GM12892 (cell line): ENCODE measurements around the gene TVP23A.

Source experiments
- DNase-seq: peaks from one replicate; pipeline ENCODE4 v3.0.0; 2011; ENCODE audit not compliant: insufficient read length
- FAIRE-seq: peaks from 2 replicates; lab custom pipeline; 2011; peaks lifted over from hg19 to GRCh38; lab: Jason Lieb, UNC
- POLR2A ChIP-seq: IDR thresholded peaks from 2 replicates; pipeline ENCODE4 v1.6.1; 2011; ENCODE audit warnings: low read depth, low read length, control low read depth
- POLR2AphosphoS5 ChIP-seq: IDR thresholded peaks from 2 replicates; pipeline ENCODE4 v1.6.1; 2011; ENCODE audit warnings: low read depth, low read length, control low read depth
- TAF1 ChIP-seq: IDR thresholded peaks from 2 replicates; pipeline ENCODE4 v1.6.1; 2011; ENCODE audit warnings: low read depth, mild to moderate bottlenecking, control low read depth, low read length, borderline replicate concordance

TVP23A gene

GRCh38 chr16:10851512-10851911 is 32.9 kb upstream of the TVP23A start:
- DNase-seq (no peak), FAIRE-seq (no peak)
- no peak for TF ChIP-seq TAF1
- no peak for TF ChIP-seq POLR2AphosphoS5
- no peak for TF ChIP-seq POLR2A

GRCh38 chr16:10850478-10850850 is 31.9 kb upstream of the TVP23A start:
- TF ChIP-seq TAF1 (no peak), POLR2A (no peak), POLR2AphosphoS5 (no peak)
- FAIRE-seq: no peak

DNA sequence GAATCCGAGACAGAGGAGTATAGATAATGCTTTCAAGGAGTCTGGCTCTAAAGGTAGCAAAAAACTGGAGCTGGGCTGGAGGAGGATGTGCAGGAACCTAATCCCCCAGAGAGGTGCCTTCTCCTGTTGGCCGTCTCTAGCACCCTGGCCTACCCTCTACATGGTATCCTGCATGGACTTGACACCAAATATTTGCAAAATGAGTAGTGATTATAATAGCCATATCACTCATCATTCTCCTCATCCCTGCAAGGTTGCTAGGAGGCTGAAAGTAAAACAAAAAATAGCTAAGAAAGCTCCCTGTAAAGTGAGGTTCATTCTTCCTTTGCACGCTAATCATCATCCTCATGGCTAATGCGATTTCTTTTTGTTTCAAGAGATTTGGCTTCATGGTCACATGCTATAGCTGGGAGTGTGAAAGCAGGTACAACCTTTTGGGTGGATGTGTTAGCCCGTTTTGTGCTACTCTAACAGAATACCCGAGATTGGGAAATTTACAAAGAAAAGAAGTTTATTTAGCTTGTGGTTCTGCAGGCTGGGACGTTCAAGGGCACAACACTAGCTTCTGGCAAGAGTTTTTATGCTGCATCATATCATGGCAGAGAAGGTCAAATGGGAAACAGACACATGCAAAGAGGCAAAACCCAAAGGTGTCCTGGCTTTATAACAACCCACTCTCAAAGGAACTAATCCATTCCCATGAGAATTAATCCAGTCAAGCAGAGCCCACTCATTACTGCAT is 31.3 kb upstream of the TVP23A start:
- DNase-seq (no peak), FAIRE-seq (peak; percentile 24)
- TF ChIP-seq TAF1 (no peak), POLR2AphosphoS5 (no peak)

More at GRCh38 chr16:10850478-10850850, 31.9 kb upstream of the TVP23A start:
- no peak for DNase-seq

GRCh38 chr16:10847176-10847575 is 28.6 kb upstream of the TVP23A start:
- FAIRE-seq (no peak), DNase-seq (no peak)
- TF ChIP-seq TAF1 (no peak), POLR2A (no peak), POLR2AphosphoS5 (no peak)

- no peak for DNase-seq
- no peak for FAIRE-seq
- no peak for TF ChIP-seq POLR2A
- TF ChIP-seq TAF1: no peak
- no peak for TF ChIP-seq POLR2AphosphoS5
Observed at GRCh38 chr16:10846213-10846998, 27.8 kb upstream of the TVP23A start.

GRCh38 chr16:10840703-10841102 is 22.1 kb upstream of the TVP23A start:
- FAIRE-seq (no peak), DNase-seq (no peak)
- TF ChIP-seq POLR2A (no peak), TAF1 (no peak), POLR2AphosphoS5 (no peak)

- FAIRE-seq (no peak), DNase-seq (no peak)
- TF ChIP-seq POLR2AphosphoS5: no peak
- TF ChIP-seq TAF1: no peak
Observed at GRCh38 chr16:10839279-10839666, 20.7 kb upstream of the TVP23A start.

GRCh38 chr16:10838621-10839278 is 20.2 kb upstream of the TVP23A start:
- TF ChIP-seq TAF1: no peak
- TF ChIP-seq POLR2AphosphoS5: no peak
- no peak for TF ChIP-seq POLR2A
- FAIRE-seq: no peak
- no peak for DNase-seq

GRCh38 chr16:10836174-10836853 is 17.7 kb upstream of the TVP23A start:
- FAIRE-seq (no peak), DNase-seq (no peak)
- TF ChIP-seq POLR2AphosphoS5 (no peak), POLR2A (no peak), TAF1 (no peak)

- TF ChIP-seq POLR2A: no peak
- no peak for TF ChIP-seq TAF1
- peak; percentile 54; the same call in 1 of the 2 replicates for TF ChIP-seq POLR2AphosphoS5
- FAIRE-seq: peak; percentile 89
- DNase-seq: no peak
Observed at GRCh38 chr16:10835281-10835931, 16.8 kb upstream of the TVP23A start.
